GF-D8 (cell line): Measurements from ENCODE around the gene SMYD3.
"Not testable (repeated sequence)": the region's sequence is repeated elsewhere in the genome, so short reads cannot be mapped to it uniquely, and the experiment has no call there.

Experiments used
- DNase-seq: peaks from one replicate; lab custom pipeline; 2025; lab: John Stamatoyannopoulos, UW

Gene SMYD3

DNA sequence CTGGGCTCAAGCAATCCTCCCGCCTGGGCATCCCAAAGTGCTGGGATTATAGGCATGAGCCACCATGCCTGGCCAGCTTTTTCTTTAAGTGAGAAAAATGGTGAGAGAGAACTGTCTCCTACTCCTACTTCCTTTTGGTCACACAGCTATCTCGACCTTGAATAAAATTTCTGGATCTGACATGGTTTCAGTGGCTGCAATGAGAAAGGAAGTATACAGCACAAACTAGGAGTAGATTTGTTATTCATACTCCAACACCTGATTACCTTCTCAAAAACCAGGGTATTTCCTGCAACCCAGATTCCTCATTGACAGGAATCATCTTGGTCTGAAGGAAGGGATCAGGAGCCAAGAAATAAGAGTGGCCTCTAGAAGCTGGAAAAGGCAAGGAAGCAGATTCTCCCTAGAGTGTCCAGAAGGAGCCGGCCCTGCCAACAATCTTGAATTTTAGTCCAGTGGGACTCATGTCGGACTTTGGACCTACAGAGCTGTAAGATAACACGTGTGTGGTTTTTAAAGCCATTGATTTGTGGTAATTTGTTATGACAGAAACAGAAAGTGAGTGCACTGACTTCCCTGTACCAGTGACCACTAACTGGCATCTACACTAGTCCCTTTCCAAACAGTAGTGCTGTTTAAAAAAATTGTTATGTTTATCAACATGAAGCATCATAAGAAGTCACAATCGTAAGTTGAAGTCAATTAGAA is 516.6 kb downstream of the SMYD3 start:
- DNase-seq: no peak

DNA sequence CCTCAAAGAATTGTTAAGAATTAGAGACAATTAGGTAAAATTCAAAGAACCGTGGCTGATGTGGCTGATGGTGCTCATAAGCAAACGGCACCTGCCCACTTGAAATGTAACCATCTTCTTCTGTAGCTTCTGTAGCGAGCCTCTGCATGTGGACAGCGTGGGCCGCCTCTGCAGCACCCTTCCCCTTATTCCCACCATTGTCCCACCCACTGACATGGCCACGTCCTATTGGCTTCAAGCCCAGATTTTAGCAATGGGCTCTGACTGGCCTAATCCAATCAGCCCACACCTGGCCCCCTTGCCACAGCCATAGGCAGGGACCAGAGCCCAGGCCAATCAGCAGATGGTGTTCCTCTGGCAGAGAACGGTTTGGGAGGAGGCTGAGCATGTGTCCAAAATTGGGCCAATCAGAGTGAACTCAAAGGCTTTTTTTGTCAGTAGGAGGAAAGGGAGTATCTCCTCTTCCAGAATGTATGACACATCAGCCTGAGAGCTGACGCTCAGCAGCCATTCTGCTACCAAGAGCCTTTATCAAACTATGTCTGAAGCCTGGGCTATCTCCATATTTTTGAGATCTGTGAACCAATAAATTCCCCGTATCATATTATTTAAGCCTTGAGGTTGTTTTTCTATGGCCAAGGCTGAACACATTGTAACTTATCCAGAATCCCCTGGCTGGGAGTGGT is 518.5 kb downstream of the SMYD3 start:
- no peak for DNase-seq

DNA sequence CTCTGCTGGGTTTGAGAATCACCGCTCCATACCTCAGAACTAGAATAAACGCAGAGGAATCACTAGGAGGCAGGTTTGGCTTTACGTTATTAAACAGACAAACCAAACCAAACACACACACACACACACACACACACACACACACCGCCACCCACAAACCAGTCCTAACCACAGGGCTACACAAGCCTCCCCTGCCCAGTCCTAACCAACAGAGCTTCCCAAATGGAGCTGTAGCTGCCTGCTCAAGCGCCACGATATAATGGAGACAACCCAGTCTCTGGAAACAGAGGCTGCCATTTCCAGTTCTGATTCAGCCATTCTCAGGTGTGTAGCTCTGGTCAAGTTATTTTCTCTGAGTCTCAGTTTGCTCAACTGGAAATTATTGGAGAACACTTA is 519.1 kb downstream of the SMYD3 start:
- DNase-seq: no peak

DNA sequence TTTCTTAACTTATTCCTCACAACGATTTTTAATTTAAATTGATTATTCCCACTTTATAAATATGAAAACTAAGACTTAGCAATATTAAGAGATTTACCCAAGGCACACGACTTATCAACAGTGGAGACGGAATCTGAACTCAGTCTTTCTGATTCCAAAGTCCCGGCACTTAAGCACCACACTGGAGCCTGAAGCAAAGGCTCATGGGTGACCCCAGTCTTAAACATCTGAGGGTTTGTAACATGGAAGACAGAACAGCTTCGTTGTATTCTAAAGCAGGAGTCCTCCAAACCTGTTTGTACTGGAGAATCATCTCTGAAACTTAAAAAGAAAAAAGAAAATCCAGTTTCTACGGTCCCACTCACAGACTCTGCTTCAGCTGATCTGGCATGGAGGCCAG is 519.5 kb downstream of the SMYD3 start:
- DNase-seq: no peak

GRCh38 chr1:245987219-245987545 is 519.9 kb downstream of the SMYD3 start:
- DNase-seq: no peak

DNA sequence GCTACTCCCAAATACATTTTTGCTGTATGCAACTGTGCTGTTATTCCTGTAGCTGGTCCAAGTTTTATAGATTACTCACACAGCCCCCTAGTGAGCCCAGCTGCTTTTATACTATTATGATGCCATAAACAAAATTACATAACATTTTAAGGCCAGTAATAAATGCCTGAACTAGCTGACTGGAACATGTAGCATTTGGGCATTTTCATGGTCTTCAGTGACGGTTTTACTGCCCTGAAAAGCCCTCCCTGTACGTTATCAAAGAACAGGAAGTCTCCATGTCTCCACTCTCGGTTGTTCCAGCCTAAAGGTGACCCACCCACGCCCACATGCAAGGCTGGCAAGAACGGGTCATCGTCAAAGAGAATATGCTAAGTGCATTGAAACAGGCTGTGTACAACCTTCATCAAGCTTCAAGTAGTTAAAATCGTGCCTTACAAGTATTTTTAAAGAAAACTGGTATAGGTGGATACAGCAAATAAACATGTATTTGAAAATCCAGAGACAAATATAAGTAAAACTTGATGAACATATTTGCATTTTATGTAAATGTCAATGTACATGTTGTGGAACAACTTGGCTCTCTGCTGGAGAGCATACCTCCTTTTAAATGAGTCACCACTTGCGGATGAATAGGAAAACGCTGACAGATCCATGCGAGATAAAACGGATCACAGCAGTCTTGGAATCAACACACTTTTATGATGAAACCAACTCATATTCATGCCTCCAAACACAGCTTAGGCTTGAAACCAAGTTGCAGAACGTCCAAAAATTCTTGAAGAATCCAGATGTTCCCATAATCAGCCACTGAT is 520.5 kb downstream of the SMYD3 start:
- DNase-seq: no peak

GRCh38 chr1:245984390-245985155 is 522.5 kb downstream of the SMYD3 start:
- no peak for DNase-seq

DNA sequence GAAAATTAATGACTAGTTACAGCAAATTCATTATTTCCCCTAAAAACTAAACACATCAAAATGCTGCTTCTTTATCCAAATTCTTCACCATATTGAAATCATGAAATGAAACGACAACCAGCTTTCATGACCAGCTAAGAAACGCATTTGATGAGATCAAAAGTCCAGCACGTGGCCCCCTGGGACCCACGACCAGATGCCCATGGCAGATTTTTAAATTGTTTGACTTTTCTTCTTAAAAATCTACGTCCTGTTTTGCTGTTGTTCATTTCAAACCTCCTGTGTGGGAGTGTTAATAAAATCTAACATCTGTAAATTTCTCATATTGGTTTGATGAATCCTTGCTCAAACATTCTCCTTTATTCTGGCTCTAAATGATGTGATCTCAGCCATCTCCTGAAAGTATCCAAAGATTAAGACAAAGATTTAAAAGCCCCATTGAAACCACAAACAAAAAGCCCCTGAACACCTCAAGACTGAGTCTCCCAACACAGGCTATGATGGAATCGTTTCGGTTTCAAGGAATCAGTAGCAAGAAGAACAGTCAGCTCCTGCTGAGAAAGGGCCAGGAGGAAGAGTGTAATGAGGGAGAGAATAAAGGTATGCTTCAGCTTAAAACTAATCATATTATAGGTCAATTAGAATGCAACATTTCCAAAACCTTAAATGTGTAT is 523.6 kb downstream of the SMYD3 start:
- no peak for DNase-seq

- no peak for DNase-seq
These were observed 527.5 kb downstream of the SMYD3 start for GRCh38 chr1:245979589-245979988.

GRCh38 chr1:245978915-245979314 is 528.2 kb downstream of the SMYD3 start:
- DNase-seq: no peak

GRCh38 chr1:245972476-245972875 is 534.6 kb downstream of the SMYD3 start:
- no peak for DNase-seq

DNA sequence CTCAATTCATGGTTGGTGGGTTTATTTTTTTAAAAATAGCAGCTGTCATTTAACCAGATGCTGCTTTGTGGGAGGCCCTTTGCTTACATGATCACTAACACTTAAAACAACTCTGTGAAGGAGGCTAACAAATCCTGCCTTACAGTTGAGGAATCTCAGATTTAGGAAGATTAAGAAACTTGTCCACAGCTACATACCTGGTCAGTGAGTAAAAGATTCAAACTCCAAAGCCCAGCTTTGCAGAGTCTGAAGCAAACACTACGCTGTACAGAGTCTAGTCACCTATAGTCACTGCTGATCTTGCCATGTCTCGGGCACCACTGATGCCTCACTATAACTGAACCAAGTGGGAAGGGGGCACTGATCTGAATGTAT is 535.4 kb downstream of the SMYD3 start:
- no peak for DNase-seq

- DNase-seq: not testable (repeated sequence)
These were observed 535.9 kb downstream of the SMYD3 start for GRCh38 chr1:245971076-245971710.

- no peak for DNase-seq
These were observed 537.8 kb downstream of the SMYD3 start for GRCh38 chr1:245969283-245969682.

- DNase-seq: no peak
These were observed 538.3 kb downstream of the SMYD3 start for GRCh38 chr1:245968775-245969174.

DNA sequence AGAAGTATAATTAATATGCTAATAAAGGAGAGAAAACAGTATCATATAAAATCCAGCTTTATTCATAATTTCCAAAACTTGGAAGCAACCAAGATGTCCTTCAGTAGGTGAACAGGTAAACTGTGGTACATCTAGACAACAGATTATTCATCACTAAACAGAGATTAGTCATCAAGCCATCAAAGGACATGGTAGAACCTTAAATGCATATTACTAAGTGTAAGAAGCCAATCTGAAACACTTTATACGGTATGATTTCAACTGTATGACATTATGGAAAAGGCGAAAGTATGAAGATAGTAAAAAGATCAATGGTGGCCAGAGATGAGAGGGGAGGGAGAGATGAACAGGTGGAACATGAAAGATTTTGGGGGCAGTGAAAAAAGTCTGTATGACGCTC is 541.7 kb downstream of the SMYD3 start:
- no peak for DNase-seq

DNA sequence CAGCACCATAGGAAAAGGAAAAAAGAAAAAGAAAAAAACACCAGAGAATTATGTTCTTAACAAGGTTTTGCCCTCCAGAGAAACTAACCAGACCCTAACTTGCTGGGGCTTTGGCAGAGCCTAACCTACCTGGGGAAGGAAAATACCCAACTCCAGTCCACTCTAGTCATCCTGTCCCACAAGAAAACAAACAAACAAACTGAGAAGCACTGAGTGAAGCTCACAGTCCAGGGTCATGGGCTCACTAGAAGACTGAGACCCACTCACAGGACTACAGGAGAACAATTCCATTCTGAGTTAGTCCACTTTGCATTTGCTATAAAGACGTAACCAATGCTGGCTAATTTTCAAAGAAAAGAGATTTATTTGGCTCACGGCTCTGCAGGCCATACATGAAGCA is 543.4 kb downstream of the SMYD3 start:
- no peak for DNase-seq

GRCh38 chr1:245962453-245962852 is 544.6 kb downstream of the SMYD3 start:
- no peak for DNase-seq

DNA sequence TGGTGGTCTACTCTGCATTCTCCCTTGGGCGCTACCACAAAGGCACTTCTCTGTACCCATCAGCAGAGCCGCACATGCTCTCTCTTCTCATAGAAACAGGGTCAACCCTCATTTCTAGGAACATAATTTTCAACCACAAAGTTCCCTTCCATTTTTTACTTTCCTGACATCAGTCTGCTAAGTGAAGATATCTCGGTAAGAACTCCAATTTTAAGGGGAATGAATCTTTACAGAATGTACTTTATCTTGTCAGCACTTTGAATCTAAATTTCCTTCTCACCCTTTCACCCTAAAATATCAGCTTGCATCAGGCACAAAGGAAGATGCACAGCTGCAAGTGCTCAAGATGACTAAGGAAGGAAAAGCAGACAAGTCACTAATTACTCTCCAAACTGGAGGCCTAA is 545.9 kb downstream of the SMYD3 start:
- DNase-seq: no peak

- DNase-seq: no peak
These were observed 546.9 kb downstream of the SMYD3 start for GRCh38 chr1:245960171-245960570.

GRCh38 chr1:245958016-245958415 is 549.1 kb downstream of the SMYD3 start:
- DNase-seq: no peak
